Esophagus (tissue), 2 donors: Measurements from ENCODE around the gene EEFSEC. TPM values are rescaled to one million over a fixed set of nuclear protein-coding genes. Genes with fewer than 3 reads are reported as not detected.

Experiments
- H3K27ac ChIP-seq, 2 donors: one replicate each; pipeline ENCODE4 v1.5.1; 2013; ENCODE audit warnings: low read depth in 2 of 2, mild to moderate bottlenecking in 2 of 2, inconsistent platforms in 1 of 2, low read length in 1 of 2, moderate library complexity in 1 of 2
- H3K27me3 ChIP-seq, 2 donors: one replicate each; pipeline ENCODE4 v1.6.1; 2013; ENCODE audit warnings: low read length in 2 of 2, control low read depth in 1 of 2, mild to moderate bottlenecking in 1 of 2; ENCODE audit not compliant: insufficient read depth in 2 of 2, control insufficient read depth in 1 of 2
- H3K36me3 ChIP-seq, 2 donors: one replicate each; pipeline ENCODE4 v1.6.1; 2013; ENCODE audit warnings: low read length in 1 of 2; ENCODE audit not compliant: control insufficient read depth in 2 of 2, insufficient read depth in 2 of 2
- H3K4me1 ChIP-seq, 2 donors: one replicate each; pipeline ENCODE4 v1.6.1; 2013; ENCODE audit warnings: low read length in 1 of 2; ENCODE audit not compliant: control insufficient read depth in 2 of 2, insufficient read depth in 2 of 2
- H3K4me3 ChIP-seq, 2 donors: one replicate each; pipeline ENCODE4 v1.5.1; 2013; ENCODE audit warnings: low read length in 2 of 2, mild to moderate bottlenecking in 2 of 2, low read depth in 1 of 2, moderate library complexity in 1 of 2
- H3K9me3 ChIP-seq, 2 donors: one replicate each; pipeline ENCODE4 v1.6.1; 2013; ENCODE audit warnings: mild to moderate bottlenecking in 2 of 2, low read depth in 1 of 2, low read length in 1 of 2, moderate library complexity in 1 of 2; ENCODE audit not compliant: control insufficient read depth in 2 of 2, insufficient read depth in 1 of 2
- WGBS, 2 donors: extraction: QIAGEN DNeasy Blood & Tissue Kit; methylation state at CpG; one replicate each; pipeline ENCODE4 v1.1.7; 2013; 5-methylcytosine and 5-hydroxymethylcytosine counted together
- polyA plus RNA-seq, 2 donors: library from polyadenylated mRNA; stranded (reverse); fragments of 200-250 nt; gene quantifications; one replicate each; pipeline ENCODE4 v1.2.3, GENCODE V29; 2013
- donor health status: healthy with polysubstance abuse.
- donor health status: Bipolar disorder and iron deficiency.

Gene EEFSEC
- polyA plus RNA-seq, 2 donors: 6.1 to 10.0 TPM

DNA sequence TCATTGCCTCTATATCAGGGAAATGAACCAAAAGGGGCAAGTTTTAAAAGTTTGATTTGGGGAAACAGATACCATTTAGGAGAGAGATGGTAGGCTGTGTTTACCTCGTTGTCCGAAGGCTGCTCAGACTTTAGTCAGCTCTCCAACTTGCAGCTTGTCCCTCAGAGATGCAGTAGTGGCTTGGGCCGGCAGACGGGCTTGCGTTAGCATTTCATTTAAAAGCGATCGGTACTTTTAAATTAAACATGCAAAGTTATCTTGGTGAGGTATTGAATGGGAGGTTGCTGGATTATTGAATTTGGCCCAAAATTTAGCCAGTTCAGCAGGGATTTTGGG, 26.2 kb downstream of the EEFSEC start:
- Histone ChIP-seq H3K9me3 (no peaks in the 10 kb centered on the region), H3K36me3 (no peaks in the 10 kb centered on the region), H3K27ac (no peak overlapping the region), H3K4me3 (no peak overlapping the region), H3K4me1 (no peaks in the 10 kb centered on the region), H3K27me3 (no peaks in the 10 kb centered on the region)
- 79 to 88% methylated on average over 7 of the region's 7 CpGs for WGBS, 2 donors

DNA sequence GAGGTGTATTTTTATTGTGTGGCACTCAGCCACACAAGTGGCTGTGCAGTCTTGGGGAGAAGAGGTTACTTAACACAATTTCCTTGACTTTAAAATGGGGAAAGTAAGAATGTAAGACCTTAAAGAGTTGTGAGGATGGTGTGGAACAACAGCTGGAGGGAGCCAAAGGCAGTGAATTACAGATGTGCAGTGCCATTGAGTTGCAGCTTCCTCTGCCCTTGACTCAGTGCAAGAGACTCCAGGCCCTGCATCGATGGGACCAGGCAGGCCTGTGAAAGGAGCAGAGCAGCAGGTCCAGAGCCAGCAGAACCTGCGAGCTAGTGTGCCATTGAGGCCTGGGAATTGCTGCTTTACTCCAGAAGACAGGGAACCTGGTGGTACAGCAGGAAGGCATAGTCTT, 27.2 kb downstream of the EEFSEC start:
- no peaks in the 10 kb centered on the region for H3K27me3 ChIP-seq
- WGBS, 2 donors: 75 to 80% methylated on average over 2 of the region's 2 CpGs

DNA sequence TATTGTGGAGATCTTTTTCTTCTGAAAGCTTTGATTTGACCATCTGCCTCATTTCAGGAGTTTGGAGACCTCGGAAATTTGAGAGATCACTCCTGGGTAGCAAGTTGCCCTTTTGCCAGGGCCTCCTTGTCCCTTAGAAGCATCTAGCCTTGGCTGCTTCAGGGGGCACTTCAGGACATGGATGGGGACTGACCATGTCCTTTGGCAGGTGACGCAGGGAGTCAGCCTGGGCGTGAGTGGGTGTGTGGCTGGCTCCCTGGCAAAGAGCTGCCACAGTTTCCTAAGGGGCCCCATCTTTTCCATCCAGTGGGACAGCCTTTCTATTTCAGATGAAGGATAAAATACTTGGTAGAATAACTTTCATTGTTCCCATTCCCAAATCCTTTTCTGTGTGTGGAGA, 27.6 kb downstream of the EEFSEC start:
- Histone ChIP-seq H3K27me3 (no peaks in the 10 kb centered on the region), H3K27ac (no peak overlapping the region), H3K36me3 (no peaks in the 10 kb centered on the region), H3K9me3 (no peaks in the 10 kb centered on the region), H3K4me3 (no peak overlapping the region), H3K4me1 (no peaks in the 10 kb centered on the region)
- WGBS, 2 donors: 96 to 99% methylated on average over 3 of the region's 3 CpGs

More for the DNA sequence above, 27.2 kb downstream of the EEFSEC start:
- Histone ChIP-seq H3K36me3 (no peaks in the 10 kb centered on the region), H3K9me3 (no peaks in the 10 kb centered on the region), H3K4me1 (no peaks in the 10 kb centered on the region), H3K4me3 (no peak overlapping the region), H3K27ac (no peak overlapping the region)

DNA sequence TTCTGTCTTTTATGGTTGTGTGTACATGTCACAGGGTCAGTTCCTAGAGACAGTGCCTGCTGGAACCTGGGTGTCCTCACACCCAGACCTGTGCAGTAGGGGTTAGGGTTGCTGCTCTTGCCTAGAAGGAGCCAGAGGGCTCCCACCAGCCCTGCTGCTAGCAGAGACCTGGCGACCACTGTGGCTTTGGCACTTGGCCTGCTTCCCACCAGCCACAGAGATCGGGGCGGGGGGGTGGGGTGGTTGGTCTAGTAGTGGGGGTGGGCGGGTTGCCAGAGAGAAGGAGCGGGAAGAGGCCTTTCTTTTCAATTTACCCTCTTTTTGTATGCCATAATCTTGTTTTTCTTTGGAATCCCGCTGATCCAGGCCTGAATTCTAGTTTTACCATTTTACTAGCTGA, 29.4 kb downstream of the EEFSEC start:
- Histone ChIP-seq H3K27me3 (no peaks in the 10 kb centered on the region), H3K9me3 (no peaks in the 10 kb centered on the region), H3K4me1 (no peaks in the 10 kb centered on the region), H3K4me3 (no peak overlapping the region), H3K36me3 (no peaks in the 10 kb centered on the region), H3K27ac (no peak overlapping the region)
- 72 to 77% methylated on average over 5 to 6 of the region's 6 CpGs for WGBS, 2 donors

DNA sequence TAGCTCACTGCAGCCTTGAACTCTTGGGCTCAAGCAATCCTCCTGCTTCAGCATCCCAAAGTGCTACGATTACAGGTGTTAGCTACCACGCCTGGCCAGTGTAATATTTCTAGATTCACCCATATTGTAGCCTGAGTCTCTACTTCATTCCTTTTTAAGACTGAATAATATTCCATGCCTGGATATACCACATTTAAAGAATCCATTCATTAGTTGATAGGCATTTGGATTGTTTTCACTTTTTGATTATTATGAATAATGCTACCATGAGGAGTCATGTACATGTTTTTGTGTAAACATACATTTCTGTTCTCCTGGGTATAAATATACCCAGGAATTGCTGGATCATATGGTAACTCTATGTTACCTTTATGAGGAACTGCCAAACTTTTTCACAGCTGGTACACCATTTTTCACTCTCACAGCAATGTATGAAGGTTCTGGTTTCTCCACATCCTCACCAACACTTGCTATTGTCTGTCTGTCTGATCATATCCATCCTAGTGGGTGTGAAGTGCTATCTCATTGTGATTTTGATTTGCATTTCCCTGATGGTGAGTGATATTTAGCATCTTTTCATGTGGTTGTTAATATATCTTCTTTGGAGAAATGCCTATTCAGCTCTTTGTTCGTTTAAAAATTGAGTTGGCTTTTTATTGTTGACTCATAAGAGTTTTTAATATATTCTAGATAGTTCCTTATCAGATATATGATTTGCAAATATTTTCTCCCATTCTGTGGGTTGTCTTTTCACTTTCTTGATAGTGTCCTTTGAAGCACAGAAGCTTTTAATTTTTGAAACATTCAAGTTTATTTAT, 32.6 kb downstream of the EEFSEC start:
- Histone ChIP-seq H3K4me1 (no peaks in the 10 kb centered on the region), H3K27ac (no peak overlapping the region), H3K9me3 (no peaks in the 10 kb centered on the region), H3K36me3 (no peaks in the 10 kb centered on the region), H3K27me3 (no peaks in the 10 kb centered on the region), H3K4me3 (no peak overlapping the region)
- WGBS, 2 donors: 88 to 89% methylated on average over 3 of the region's 3 CpGs

DNA sequence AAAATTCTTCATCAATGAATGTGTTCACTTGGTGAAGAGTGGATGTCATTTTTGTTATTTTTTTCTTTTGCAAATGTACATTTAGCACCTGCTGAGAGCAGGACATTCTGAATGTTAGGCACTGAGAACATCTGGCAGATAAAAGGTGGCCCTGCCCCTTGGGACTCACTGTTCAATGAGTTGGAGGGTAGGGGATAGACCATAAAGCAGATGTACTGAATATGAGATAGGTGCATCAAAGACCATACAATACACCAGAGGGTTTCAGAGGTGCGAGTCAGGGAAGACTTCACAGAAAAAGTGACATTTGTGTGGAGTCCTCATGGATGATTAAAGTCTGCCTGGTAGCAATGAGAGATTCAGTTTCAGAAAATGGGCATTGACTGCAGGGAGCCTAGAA, 34.2 kb downstream of the EEFSEC start:
- H3K27ac ChIP-seq: no peak overlapping the region
- 89 to 98% methylated on average over 1 of the region's 1 CpG for WGBS, 2 donors
- no peaks in the 10 kb centered on the region for H3K4me1 ChIP-seq
- H3K9me3 ChIP-seq: no peaks in the 10 kb centered on the region
- no peaks in the 10 kb centered on the region for H3K27me3 ChIP-seq
- no peak overlapping the region for H3K4me3 ChIP-seq
- H3K36me3 ChIP-seq: no peaks in the 10 kb centered on the region

DNA sequence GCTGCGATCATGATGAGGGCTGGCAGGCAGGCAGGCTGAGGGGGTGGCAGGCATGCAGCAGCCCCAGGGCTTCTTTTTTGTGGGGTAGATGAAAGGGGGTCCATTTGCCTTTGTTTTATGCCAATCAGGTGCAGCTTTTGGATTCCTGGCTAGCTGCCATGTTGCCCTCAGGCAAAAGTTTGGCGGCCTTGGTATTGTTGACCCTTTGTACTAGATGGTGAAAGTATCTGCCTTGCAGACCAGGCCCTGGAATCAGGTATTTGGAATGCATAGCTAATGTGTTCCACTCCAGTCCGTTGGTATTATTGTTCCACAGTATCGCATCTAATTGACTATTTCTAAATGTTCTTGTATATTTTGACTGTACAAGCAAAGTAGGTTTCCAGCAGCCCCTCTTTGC, 35.0 kb downstream of the EEFSEC start:
- no peaks in the 10 kb centered on the region for H3K9me3 ChIP-seq
- no peaks in the 10 kb centered on the region for H3K4me1 ChIP-seq
- H3K4me3 ChIP-seq: no peak overlapping the region
- 85% methylated on average over 4 of the region's 4 CpGs for WGBS, 2 donors
- H3K36me3 ChIP-seq: no peaks in the 10 kb centered on the region
- H3K27me3 ChIP-seq: no peaks in the 10 kb centered on the region
- H3K27ac ChIP-seq: no peak overlapping the region

DNA sequence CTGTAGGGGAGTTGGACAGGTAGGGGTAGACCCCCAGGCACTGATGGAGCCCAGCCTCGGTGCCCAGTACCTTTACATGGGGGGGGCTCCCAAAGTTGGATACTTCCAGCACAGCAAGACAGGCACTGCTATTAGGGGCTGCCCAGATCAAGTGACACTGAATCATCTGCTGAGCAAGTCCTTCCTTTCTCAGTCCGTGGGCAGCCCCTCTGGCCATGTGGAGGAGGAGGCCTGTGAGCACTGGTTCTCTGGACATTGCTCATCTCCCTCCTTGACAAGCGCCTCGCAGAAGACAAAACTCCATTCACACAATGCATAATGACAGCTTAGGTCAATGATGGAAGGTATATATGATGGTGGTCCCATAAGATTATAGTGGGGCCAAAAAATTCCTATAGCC, 35.7 kb downstream of the EEFSEC start:
- H3K36me3 ChIP-seq: no peaks in the 10 kb centered on the region
- H3K4me1 ChIP-seq: no peaks in the 10 kb centered on the region
- H3K9me3 ChIP-seq: no peaks in the 10 kb centered on the region
- H3K27me3 ChIP-seq: no peaks in the 10 kb centered on the region
- no peak overlapping the region for H3K4me3 ChIP-seq
- H3K27ac ChIP-seq: no peak overlapping the region
- 90 to 94% methylated on average over 4 of the region's 4 CpGs for WGBS, 2 donors

DNA sequence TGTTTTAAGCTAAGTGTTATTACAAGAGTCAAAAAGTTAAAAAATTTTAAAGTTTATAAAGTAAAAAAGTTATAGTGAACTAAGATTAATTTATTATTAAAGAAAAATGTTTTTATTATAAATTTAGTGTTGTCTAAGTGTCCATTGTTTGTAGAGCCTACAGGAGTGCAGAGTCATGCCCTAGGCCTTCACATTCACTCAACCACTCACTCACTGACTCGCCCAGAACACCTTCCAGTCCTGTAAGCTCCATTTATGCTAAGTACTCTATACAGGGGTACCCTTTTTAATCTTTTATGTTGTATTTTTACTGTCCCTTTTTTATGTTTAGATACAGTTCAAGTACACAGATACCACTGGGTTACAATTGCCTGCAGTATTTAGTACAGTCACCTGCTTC, 37.2 kb downstream of the EEFSEC start:
- H3K27ac ChIP-seq: no peak overlapping the region
- WGBS, 2 donors: 22 to 50% methylated on average over 1 of the region's 1 CpG
- no peaks in the 10 kb centered on the region for H3K36me3 ChIP-seq
- no peaks in the 10 kb centered on the region for H3K9me3 ChIP-seq
- no peak overlapping the region for H3K4me3 ChIP-seq
- H3K27me3 ChIP-seq: no peaks in the 10 kb centered on the region
- no peaks in the 10 kb centered on the region for H3K4me1 ChIP-seq

DNA sequence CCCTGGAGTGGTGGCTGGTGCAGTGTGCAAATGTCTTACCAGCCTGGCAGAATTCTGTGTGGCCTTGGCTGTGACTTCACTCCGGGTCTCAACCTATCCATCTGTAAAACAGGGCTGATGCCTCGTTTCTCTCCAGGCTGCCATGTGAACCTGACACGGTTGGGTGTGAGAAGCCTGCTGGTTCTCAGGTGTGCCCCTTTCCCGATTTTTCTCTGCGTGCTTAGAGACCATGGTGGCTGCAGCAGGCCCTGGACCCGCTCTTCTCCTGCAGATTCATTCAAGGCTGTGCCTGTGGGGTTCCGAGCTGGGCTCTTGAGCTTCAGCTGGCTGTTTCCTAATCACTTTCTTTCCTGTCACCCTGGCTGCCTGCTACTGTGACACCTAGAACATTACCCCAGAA, 38.9 kb downstream of the EEFSEC start:
- H3K9me3 ChIP-seq: no peaks in the 10 kb centered on the region
- no peaks in the 10 kb centered on the region for H3K27me3 ChIP-seq
- H3K27ac ChIP-seq: no peak overlapping the region
- no peaks in the 10 kb centered on the region for H3K4me1 ChIP-seq
- no peak overlapping the region for H3K4me3 ChIP-seq
- 94 to 97% methylated on average over 7 of the region's 7 CpGs for WGBS, 2 donors
- no peaks in the 10 kb centered on the region for H3K36me3 ChIP-seq
